Esophagus muscularis mucosa (tissue), 3 donors: ENCODE results near the gene DDTL.

Experiments used
- POLR2A ChIP-seq: fragments of 450-650 bp; IDR thresholded peaks from one replicate; pipeline ENCODE4 v1.6.1; 2017; ENCODE audit warnings: antibody characterized with exemption, moderate library complexity, mild to moderate bottlenecking, low read depth
- POLR2AphosphoS5 ChIP-seq, 2 donors: sonication (generic); formaldehyde crosslinking; IDR thresholded peaks; one replicate each; pipeline ENCODE4 v1.6.1; 2017; ENCODE audit warnings: antibody characterized with exemption in 2 of 2
- TF ChIP-seq, protein P1 (sequence below), 3 experiments: fragments of 200-600 bp in 2 of 3; fragments of 450-650 bp in 1 of 3; sonication (generic) in 2 of 3; IDR thresholded peaks; one replicate each; pipeline ENCODE4 v1.5.1; 2017 to 2019; ENCODE audit warnings: antibody characterized with exemption in 3 of 3, mild to moderate bottlenecking in 2 of 3, moderate library complexity in 1 of 3

DNA sequence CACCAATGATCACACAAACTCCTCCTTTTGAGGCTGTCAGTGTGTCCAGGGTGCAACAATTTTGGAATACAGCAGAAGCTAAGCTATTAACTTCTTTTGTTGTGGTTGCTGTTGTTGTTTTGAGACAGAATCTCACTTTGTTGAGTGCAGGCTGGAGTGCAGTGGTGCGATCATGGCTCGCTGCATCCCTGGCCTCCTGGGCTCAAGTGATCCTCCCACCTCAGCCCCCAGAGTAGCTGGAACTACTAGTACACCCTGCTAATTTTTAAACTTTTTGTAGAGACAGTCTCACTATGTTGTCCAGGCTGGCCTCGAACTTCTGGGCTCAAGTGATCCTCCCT is 27.7 kb upstream of the DDTL start:
- TF ChIP-seq POLR2A (no peak), POLR2AphosphoS5 (IDR thresholded peaks at IDR 0.05) (no peak)
- TF ChIP-seq, protein P1, sequence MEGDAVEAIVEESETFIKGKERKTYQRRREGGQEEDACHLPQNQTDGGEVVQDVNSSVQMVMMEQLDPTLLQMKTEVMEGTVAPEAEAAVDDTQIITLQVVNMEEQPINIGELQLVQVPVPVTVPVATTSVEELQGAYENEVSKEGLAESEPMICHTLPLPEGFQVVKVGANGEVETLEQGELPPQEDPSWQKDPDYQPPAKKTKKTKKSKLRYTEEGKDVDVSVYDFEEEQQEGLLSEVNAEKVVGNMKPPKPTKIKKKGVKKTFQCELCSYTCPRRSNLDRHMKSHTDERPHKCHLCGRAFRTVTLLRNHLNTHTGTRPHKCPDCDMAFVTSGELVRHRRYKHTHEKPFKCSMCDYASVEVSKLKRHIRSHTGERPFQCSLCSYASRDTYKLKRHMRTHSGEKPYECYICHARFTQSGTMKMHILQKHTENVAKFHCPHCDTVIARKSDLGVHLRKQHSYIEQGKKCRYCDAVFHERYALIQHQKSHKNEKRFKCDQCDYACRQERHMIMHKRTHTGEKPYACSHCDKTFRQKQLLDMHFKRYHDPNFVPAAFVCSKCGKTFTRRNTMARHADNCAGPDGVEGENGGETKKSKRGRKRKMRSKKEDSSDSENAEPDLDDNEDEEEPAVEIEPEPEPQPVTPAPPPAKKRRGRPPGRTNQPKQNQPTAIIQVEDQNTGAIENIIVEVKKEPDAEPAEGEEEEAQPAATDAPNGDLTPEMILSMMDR (IDR thresholded peaks at IDR 0.05) = no peak
